Measurements from ENCODE around the gene ASIC1.
A peak's percentile ranks its signal among the peaks of the same experiment; 100 is the strongest.

Gene ASIC1

DNA sequence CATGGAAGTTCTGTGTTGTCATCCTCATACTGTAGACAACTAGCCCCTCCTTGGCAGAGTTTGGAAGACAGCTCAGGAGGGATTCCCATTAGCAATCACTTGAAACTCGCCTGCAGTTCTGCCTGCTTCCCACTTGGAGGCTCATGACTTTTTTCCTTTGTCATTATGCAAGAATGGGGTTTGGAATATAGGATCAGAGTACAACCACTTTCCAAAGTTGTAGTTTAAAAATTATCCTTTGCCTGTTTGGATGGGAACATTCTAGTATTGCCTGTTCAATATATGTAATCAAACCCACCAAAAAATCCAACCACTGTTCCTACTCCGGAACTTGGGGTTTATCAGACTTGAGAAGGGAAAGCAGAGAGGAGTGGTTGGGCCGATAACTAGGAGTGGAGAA is 44.3 kb downstream of the ASIC1 start:
- in situ Hi-C loops (cut with MboI; ENCODE audit: low pct_unique_long_range_greater_than_20kb, low sequenced_read_pairs), result no loop called here
- DNase-seq, result no peak

DNA sequence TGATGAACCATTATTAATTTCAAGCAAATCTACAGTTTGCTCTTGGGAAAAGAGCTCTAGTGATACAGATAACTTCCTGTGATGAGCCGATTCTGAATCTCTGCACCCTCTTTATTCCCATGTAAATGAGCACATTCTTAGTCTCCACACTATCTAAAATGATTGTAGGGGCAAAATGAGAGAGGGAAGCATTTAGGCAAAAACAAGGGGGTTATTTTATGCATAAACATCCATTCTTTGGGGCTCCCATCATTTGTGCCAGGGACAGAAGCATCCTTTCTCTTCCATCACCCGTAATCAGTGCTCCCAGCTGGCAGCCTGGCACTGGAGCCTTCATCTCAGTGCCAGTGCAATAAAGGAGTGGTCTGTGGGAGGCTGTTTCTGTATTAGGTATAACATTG is 44.7 kb downstream of the ASIC1 start:
- no peak for DNase-seq
- in situ Hi-C loops (cut with MboI; ENCODE audit: low pct_unique_long_range_greater_than_20kb, low sequenced_read_pairs), result no loop called here

DNA sequence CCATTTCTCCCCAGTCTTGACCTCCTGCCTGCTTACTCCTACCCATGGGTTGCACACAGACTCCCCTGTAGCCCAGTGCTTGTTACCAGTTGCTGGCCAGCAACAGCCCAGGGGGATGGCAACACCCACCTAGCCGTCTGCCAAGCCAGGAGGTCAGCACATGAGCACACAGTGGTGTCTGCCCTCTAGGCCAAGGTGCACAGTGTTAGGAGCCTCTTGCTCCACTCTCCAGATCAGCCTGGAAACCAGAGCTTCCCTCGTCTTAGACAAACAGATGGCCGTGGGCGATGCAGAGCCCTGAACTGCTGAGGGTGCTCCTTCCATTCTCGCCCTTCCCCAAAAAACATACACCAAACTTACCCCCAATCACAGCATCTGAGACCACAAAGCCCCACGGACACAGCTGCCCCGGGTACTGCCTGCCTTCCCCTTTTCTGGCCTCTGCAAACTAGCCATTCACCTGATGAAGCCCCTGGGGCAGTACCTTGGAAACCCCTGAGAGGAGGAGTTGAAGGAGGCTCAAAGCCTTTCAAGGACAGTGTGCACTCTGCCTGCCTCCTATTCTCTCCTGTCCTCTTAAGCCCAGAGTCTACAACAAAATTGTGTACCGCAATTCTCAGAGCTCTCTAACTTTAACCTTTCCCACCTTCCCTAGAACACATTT is 45.4 kb downstream of the ASIC1 start:
- in situ Hi-C loops (cut with MboI; ENCODE audit: low pct_unique_long_range_greater_than_20kb, low sequenced_read_pairs), result no loop called here
- no peak for DNase-seq

DNA sequence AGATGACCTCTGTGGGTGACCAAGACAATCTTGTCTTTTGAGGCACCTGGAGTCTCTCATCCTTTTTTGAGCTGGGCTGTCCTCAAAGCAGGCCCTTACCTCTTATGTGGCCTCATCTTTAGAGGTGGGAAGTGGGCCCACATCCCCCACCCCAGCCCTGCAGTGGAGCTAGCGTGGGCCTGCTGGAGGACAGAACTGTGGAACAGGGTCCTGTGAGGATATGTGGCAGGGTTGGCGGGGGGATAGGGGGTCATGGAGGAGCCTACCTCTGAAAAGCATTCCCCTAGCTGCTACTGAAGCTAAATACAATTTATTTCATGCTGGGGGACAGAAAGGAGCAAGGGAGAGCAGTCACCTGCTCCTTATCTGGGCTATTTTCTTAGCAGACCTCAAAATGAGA is 46.0 kb downstream of the ASIC1 start:
- DNase-seq, result no peak
- in situ Hi-C loops (cut with MboI; ENCODE audit: low pct_unique_long_range_greater_than_20kb, low sequenced_read_pairs), result no loop called here

DNA sequence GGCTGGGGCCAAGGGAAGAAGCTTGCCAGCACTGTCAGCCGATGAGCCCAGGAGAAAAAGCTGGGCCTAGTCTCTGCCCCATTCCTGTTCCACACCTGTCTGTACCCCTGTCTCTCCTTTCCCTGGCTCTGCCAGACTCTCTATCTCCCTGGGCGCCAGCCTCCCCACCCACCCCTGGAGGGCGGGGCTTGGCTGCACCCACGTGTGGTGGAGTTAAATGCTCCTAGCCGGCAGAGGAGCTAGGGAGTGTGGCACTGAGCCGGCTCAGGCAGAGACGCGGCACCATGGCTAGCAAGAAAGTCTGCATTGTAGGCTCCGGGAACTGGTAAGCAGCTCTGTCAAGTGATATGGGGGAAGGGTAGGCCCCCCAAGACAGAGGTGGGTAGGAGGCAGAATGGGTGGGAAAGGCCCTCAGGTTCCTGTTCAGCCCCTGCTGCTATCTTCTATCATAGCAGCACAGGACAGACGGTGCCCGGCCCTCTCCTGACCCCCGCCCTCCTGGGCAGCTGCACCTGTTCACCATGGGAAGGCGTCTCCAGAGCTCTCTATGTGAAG is 46.4 kb downstream of the ASIC1 start, which contains the start of gene GPD1:
GPD1 (plus strand) TSS at position 242 of the 555 bp plus-strand sequence; CDS start at position 285, 43 bp downstream.
- DNase-seq, result no peak
- in situ Hi-C loops (cut with MboI; ENCODE audit: low pct_unique_long_range_greater_than_20kb, low sequenced_read_pairs), result no loop called here

DNA sequence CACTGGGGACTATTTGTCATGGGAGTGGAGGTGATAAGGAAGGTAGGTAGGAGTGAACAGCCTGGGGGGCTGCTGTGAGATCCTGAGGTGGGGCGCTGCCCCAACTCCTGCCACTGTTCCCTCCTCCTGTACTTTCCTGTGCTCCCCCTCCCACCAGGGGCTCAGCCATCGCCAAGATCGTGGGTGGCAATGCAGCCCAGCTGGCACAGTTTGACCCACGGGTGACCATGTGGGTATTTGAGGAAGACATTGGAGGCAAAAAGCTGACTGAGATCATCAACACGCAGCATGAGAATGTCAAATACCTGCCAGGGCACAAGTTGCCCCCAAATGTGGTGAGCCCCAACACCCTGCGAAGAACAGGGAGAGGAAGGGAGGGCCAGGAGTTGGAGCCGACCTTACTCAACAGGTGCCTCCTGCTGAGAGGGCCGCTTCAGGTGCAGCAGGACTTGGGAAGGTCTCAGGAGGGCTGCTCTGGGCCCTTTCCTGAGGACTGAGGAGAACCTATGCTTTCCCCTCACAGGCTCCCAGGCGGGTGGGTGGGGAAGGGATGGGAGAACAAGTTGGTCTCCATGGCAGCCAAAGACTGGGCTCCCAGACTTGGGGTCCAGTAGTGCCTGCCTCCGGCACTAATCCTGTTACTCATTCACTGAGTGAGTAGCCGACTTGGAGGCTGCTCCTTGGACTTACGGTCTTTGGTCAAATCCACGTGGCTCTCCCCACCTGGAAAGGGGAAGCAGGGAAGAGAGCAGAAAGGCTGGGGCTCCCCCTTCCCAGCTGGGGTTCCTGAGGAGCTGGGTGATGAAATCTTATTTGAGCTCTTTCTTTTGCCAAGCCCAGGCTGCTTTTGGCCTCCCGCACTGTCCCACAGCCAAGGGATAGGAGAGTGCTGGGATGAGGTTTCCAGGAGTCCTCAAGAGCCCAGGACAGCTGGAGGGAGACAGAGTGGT is 47.3 kb downstream of the ASIC1 start:
- DNase-seq, result no peak
- in situ Hi-C loops (cut with MboI; ENCODE audit: low pct_unique_long_range_greater_than_20kb, low sequenced_read_pairs), result no loop called here

DNA sequence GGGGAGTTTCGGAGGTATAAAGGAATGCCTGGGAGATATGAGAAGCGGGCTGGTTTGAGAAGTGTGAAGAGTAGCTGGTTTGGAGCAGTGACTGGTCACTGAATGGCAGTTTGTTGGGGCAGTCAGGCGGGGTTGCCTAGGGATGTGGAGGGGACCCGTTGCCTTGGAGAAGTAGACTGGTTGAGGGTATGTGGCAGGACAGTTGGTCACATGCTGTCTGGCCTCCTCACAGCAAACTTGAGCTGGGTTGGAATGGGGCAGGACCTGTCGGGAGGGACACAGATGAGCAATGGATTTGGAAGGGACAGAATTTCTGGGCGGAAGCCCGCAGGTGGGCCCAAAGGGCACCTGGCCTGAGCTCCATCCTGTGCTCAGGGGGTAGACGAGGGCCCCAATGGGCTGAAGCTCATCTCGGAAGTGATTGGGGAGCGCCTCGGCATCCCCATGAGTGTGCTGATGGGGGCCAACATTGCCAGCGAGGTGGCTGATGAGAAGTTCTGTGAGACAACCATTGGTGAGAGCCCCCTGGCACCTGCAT is 48.6 kb downstream of the ASIC1 start:
- in situ Hi-C loops (cut with MboI; ENCODE audit: low pct_unique_long_range_greater_than_20kb, low sequenced_read_pairs), result no loop called here
- DNase-seq, result no peak

DNA sequence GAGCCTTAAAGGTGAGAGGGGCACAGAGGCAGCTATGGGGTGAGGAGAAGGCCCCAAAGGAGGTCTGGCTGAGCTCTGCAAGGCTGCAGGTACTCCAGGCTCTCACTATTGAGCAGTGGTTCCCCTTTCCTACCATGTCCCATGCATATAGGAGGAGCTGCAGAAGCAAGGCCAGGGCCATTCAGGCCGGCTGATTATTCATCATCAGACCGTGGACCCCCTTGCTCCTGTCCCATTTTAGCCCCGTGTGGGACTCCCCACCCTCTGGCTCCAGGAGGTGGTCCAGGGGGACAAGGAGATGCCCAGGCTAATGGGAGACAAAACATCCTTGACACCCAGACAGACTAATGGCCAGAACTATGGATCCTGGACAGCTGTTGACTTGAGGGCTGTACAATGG is 49.5 kb downstream of the ASIC1 start:
- no peak for DNase-seq
- in situ Hi-C loops (cut with MboI; ENCODE audit: low pct_unique_long_range_greater_than_20kb, low sequenced_read_pairs), result no loop called here

DNA sequence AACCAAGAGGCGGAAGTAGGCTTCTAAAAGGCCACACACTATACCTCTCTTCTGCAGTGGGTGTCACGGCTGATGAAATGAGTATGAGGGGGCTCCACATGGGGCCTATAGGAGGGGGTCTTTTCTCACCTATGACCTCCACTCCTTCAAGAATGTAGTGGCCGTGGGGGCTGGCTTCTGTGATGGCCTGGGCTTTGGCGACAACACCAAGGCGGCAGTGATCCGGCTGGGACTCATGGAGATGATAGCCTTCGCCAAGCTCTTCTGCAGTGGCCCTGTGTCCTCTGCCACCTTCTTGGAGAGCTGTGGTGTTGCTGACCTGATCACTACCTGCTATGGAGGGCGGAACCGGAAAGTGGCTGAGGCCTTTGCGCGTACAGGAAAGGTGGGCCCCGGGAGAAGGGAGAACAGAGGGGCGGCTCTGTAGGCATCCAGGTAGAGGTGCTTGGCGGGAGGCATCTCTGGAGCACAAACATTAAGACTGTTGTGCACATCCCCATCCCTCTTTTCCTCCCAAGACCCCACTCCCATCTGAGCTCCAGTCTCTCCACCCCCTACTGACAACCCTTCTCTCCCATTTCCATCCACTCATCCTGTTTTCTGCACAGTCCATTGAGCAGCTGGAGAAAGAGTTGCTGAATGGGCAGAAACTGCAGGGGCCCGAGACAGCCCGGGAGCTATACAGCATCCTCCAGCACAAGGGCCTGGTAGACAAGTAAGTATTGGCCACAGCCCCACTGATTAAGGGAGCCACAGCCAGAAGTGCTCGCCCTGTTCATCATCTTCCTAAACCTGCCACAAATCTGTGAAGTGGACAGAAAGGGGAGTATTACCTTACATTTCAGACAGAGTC is 50.2 kb downstream of the ASIC1 start:
- in situ Hi-C loops (cut with MboI; ENCODE audit: low pct_unique_long_range_greater_than_20kb, low sequenced_read_pairs), result no loop called here
- DNase-seq, result no peak

DNA sequence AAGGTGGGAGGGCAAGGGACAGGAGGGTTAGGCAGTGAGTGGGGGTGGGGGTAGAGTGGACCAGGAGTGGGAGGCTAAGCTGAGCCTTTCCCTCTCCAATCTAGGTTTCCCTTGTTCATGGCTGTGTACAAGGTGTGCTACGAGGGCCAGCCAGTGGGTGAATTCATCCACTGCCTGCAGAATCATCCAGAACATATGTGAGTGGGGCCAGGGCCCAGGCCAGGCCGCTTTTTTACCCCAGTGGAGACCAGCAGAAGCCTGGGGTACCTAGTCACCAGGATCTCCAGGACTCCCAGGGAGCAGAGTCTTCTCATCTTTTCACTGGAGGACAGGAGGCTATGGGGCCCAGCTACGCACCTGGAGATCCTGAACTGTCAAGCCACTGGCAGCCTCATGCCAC is 51.9 kb downstream of the ASIC1 start:
- in situ Hi-C loops (cut with MboI; ENCODE audit: low pct_unique_long_range_greater_than_20kb, low sequenced_read_pairs), result no loop called here
- DNase-seq, result no peak

DNA sequence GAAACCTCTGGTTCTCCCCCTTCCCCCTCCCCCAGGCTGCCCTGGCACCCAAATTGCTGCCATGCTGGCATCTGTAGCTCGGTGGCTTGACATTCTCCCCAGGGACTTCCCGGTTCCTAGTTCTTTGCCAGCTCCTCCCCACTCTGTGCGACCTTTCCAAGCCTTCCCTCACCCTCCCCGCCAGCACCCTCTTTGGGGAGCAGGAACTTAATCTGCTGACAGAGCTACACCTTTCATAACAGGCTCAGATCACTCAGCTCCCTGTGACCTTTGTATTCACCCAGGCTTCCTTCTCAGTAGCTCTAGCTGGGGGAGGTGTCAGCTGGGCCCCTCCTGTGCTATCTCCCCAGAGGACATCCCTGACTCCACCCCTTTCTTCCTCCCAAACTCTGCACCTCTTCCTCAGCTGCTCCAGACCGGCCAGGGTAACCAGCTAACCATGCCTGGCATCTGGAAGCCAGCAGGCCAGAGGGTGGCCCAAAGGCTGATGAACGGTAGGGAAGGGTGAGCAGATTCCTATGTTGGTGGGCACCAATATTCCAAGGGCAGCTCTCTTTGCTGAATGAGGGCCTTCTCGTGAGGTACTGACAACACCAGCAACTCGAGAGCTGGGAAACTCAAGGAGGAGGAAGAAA is 52.8 kb downstream of the ASIC1 start:
- DNase-seq, result no peak
- in situ Hi-C loops (cut with MboI; ENCODE audit: low pct_unique_long_range_greater_than_20kb, low sequenced_read_pairs), result no loop called here

DNA sequence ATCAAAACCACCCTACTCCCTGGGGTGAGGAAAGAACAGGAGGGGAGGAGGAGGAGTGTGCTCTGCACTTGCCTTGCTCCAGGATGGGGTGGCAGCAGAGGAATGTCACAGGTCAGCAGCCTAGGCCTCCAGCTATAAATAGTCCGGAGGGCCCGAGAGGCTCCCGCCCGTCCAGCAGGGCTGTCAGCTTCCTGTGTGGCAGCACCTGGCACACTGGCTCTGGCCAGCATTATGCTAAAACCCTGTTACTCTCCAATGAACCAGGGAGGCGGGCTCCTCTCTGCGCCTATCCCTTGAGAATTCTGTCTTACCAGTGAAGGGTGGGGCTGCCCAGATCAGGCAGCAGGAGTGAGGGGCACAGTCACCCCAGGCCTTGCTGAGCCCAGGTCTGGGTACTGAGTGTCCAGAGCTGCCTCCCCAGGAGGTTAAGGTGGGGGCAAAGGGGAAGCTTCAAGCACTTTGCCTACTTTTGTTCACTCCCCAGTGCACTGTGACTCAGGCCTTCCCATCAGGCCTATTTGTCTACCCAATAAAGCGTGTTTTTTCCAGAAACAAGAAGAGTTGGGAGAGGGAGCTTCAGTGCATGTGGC is 53.5 kb downstream of the ASIC1 start:
- DNase-seq, result no peak
- in situ Hi-C loops (cut with MboI; ENCODE audit: low pct_unique_long_range_greater_than_20kb, low sequenced_read_pairs), result no loop called here

DNA sequence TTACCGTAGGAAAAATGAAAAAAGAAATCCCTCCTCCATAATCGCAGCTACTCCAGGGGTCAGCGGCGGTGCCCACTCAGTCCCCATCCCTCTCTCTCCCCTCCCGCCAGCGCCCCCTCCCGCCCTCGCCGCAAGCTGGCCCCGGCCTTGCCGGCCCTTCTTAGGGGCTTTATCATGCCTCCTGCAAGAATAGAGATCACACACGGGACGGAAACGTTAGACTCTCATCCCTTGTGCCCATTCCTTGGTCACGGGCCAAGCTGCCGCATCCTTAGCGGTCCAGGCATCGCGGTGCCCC is 53.9 kb downstream of the ASIC1 start:
- in situ Hi-C loops (cut with MboI; ENCODE audit: low pct_unique_long_range_greater_than_20kb, low sequenced_read_pairs), result no loop called here
- DNase-seq, result no peak

DNA sequence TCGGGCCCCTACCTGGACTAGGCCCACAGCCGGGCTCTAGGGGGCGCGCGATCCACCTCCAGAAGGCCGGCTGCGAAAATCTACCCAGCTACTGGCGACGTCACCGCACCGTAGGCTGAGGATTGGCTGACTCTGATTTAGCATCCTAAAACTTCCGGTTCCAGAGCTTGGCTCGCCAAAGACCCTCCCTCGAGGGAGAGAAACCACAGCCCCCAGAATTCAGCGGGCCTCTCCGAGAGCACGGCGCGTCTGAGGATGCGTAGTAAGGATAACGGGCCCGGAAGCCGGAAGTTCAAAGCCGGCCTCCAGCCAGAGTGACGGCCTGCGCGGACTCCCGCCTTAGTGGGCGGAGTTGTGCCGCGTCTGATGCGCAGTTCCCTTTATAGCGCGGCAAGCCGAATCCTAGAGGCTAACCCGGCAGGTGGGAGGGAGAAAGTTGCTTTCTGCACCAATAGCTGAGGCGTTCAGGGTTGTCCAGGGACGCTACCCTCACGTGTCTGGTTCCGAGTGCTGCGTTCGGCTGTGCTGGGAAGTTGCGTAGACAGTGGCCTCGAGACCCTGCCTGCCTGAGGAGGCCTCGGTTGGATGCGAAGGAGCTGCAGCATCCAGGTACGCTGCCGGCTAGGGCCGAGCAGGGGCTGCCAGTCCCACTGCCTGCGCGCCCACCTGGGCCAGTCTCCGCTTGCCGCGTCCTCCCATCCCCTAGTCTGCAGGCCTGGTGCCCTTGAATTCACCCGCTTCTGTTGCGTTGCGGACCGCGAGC is 54.5 kb downstream of the ASIC1 start, which contains the start of gene COX14:
COX14 (plus strand) TSS at position 544 of the 763 bp plus-strand sequence. CDS start 7,808 bp downstream, outside the sequence.
- DNase-seq, result peak; percentile 100
- in situ Hi-C loops (cut with MboI; ENCODE audit: low pct_unique_long_range_greater_than_20kb, low sequenced_read_pairs), result no loop called here

DNA sequence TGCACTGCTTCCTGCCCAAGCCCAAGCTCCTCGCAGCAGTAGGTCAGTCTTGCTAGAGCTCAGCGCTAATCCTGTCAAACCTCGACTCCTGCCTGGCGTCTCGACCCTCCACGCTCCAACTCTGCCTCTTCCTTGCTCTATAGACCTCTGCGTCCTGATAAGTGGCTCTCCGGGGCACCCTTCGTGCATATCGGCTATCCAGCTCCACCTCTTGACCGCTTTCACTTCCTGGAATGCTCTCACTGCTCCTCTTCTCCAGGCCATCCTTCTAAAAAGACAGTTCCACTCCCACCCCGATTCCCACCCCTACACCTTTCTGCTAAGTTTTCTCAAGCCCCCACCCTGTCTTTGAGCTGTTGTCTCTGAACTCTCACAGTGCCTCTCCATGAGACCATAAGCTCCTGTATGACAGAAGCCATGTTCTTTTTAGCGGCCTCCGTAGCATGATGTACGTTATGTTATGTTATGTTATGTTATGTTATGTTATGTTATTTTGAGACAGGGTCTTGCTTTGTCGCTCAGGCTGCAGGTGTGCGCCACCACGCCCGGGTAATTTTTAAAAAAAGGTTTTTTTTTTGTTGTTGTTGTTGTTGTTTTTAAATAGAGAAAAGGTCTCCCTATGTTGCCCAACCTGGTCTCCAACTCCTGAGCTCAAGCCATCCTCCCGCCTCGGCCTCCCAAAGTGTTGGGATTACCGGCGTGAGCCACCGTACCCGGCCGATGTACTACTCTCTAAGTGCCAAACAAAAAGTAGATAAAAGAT is 55.2 kb downstream of the ASIC1 start:
- in situ Hi-C loops (cut with MboI; ENCODE audit: low pct_unique_long_range_greater_than_20kb, low sequenced_read_pairs), result no loop called here
- DNase-seq, result no peak

DNA sequence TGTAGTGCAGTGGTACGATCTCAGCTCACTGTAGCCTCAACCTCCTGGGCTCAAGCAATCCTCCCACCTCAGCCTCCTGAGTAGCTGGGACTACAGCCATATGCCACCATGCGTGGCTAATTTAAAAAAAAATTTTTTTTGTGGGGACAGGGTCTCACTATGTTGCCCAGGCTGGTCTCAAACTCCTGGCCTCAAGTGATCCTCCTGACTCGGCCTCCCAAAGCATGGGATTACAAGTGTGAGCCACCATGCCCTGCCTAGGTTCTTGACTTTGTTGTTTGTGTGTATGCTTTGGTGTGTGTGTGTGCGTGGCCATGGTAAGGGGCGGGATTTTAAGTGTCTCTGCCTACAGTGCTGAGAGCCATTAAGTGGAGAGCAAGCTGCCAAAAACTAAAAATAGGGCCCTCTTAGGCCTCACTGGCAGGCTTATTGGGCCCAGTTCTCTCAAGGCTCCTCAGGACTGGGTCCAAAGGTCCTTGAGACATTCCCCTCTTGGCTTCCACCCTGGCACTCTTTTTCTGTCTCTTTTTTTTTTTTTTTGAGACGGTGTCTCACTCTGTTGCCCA is 59.7 kb downstream of the ASIC1 start:
- no peak for DNase-seq
- in situ Hi-C loops (cut with MboI; ENCODE audit: low pct_unique_long_range_greater_than_20kb, low sequenced_read_pairs), result no loop called here

DNA sequence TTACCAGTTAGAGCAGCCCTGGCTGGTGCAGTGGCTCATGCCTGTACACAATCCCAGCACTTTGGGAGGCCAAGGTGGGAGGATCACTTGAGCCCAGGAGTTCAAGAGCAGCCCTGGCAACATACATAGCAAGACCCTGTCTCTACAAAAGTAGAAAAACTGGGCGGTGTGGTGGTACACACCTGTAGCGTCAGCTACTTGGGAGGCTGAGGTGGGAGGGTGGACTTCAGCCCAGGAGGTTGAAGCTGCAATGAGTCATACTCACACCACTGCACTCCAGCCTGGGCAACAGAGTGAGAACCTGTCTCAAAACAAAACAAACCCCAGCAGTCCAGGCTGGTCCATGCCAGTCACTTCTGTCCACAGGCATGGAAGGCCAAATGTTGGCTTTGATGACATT is 62.0 kb downstream of the ASIC1 start:
- in situ Hi-C loops (cut with MboI; ENCODE audit: low pct_unique_long_range_greater_than_20kb, low sequenced_read_pairs), result no loop called here

More for the DNA sequence above, 62.0 kb downstream of the ASIC1 start:
- no peak for DNase-seq
